ELF-1 (cell line): ENCODE measurements around the gene HDAC4.
"Not testable (repeated sequence)": the region's sequence is repeated elsewhere in the genome, so short reads cannot be mapped to it uniquely, and the experiment has no call there.

ENCODE experiments used
- DNase-seq: peaks from one replicate; pipeline ENCODE4 v3.0.0-alpha.2; 2016; ENCODE audit warnings: low read depth, low spot score

HDAC4 gene

DNA sequence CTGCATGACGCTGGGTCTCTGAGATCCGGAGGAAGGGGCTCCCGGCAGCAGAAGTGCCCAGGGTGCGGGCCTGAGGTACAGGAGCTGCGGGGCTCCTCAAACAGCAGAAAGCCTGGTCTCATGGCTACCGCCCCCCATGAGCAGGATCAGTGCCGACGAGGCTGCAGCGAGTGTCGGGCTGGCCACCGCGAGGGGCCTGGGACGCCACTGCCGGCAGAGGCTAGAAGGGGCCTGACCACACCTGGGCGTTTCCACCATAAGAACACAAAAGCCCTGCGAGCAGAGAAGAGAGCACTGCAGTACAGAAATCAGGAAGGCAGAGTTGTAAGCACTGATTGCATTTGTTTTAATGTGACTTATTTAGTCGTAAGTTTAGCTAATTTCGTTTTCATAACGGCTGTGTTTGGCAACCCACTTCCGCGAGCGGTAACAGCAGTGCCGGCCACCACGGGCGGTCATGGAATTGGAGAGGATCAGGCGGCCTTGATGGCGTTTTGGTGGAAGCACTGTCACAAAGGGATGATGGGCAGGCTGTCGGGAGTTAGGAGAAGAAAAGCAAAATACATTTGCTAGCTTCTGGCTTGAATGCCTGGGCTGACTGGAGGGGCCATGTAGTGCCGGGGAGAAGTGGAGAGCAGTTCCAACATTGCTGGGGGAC lies 117.4 kb downstream of the HDAC4 start:
- DNase-seq = no peak

DNA sequence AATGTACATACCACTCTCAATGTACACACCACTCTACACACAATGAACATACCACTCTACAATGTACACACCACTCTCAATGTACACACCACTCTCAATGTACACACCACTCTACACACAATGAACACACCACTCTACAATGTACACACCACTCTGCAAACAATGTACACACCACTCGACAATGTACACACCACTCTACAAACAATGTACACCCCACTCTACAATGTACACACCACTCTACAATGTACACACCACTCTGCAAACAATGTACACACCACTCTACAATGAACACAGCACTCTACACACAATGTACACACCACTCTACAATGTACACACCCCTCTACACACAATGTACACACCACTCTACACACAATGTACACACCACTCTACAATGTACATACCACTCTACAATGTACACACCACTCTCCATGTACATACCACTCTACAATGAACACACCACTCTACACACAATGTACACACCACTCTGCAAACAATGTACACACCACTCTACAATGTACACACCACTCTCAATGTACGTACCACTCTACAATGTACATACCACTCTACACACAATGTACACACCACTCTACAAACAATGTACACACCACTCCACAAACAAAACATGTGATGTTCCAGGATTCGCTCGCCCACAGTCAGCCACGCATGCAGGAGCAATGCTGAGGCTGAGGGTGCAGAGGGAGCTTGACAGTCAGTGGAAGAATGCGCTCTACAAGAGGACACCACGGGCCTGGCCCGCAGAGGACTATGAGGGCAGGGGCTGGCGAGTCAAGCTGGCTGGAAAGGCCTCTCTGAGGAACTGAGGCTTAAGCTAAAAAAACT lies 118.2 kb downstream of the HDAC4 start:
- DNase-seq = no peak

DNA sequence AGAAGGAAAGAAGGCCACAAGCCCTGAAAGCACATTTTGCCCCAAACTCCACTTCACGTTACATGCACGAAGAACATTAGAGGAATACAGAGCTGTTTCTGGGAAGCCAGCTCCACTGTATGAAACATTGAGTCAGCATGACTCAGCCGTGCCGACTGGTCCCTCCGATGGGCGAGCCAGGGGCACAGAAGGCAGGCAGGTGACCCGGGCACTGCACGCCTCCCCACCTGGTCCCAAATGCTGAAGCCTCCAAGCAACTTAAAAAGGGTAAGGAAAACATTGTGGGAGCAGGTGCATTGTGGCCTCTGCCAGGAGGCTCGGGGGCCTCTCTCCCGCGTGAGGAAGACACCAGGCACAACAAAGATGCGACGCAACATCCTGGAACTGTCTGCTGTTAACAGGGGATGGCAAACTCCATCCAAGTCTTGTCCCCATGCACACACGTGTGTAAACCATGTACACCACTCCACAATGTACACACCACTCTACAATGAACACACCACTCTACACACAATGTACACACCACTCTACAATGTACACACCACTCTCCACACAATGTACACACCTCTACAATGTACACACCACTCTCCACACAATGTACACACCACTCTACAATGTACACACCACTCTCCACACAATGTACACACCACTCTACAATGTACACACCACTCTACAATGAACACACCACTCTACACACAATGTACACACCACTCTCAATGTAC lies 120.4 kb downstream of the HDAC4 start:
- not testable (repeated sequence) for DNase-seq

DNA sequence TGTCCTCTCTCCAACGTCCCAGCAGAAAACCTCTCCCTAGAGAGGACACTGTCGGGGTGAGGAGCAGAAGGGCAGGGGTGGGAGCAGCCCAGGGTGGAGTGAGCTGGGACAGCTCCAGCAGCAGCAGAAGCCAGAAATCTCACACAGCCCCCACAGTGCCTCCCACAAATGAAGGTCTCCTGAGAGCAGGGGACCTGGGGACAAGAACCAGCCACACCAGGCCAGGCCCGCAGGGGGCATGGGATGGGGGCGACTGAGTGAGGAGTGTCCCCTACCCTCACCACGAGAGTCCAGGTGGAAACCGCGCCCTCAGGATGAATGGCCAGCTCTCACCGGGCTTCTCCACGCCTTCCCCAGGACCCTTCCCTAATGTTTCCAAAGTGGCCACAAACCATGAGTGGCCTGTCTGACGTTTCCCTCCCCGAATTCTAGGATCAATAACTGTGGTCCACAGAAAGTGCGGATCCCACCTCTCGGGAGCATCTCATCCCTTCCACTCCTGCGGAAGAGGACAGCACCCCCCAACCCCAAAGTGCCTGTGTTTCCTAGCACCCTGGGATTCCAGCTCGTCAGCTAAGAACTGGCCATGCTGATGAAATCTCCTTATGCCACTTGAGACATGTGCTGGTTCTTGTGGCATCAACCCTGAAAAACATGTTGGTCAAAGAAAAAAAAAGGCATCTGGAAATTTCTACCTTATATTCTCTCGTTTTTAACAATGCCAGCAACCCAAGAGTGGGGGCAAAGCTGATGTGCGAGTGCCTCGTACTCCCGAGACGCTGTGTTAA lies 121.1 kb downstream of the HDAC4 start:
- no peak for DNase-seq

DNA sequence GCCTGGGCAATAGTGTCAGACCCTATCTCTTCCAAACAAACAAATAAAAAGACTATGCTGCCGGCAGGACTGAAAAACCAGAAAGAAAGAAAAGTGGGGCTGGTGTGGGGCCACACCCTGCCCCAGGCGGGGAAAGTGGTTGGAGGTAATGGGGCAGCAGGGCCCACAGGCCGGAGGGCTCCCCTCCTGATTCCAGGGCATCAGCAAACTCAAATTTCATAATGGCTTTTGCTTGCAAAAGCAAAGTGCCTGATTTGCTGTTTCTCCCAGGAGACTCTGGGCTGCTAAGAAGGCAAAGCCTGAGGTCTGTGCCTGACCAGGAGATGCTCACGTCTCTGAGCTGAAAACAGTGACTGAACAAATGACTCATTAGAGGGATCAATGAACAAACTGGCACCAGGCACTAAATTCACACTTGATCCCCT lies 121.9 kb downstream of the HDAC4 start:
- no peak for DNase-seq

DNA sequence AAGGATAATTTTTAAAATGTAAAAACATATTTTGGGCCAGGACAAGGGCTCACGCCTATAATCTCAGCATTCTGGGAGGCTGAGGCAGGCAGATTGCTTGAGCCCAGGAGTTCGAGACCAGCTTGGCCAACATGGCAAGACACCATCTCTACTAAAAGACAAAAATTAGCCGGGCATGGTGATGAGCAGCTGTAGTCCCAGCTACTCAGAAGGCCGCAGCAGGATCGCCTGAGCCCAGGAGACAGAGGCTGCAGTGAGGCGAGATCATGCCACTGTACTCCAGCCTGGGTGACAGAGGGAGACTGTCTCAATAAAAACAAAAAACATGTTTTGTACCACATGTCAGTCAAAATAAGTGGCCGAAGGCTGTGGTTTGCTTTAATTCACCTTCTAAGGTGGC lies 122.5 kb downstream of the HDAC4 start:
- no peak for DNase-seq

DNA sequence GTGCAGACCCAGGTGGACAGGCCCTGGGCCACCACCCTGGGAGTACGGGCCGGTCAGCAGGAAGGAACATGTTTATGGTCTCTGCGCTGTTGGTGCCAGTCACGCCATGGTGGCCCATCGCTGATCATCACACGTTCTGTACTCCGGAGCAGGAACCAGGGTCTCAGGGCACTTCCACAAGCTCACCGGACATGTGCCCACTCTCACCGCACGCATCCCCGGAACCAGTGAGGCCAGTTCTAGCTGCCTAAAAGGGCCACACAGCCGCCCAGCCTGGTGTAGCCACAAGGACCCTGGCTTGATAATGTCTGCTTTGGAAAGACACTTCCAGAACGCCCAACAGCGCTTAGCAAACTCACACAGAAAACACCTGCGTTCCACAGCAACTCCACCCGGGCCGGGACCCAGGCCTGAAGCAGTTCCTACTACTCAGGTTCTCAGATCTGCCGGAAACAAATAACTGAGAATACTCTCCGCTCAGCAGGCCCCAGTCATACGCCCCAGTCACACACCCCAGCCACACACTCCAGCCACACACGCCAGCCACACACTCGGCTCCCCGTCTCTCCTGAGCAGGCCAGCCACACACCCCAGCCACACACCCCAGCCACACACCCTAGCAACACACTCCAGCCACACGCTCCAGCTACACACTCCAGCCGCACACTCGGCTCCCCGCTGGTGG lies 123.3 kb downstream of the HDAC4 start:
- DNase-seq = no peak

DNA sequence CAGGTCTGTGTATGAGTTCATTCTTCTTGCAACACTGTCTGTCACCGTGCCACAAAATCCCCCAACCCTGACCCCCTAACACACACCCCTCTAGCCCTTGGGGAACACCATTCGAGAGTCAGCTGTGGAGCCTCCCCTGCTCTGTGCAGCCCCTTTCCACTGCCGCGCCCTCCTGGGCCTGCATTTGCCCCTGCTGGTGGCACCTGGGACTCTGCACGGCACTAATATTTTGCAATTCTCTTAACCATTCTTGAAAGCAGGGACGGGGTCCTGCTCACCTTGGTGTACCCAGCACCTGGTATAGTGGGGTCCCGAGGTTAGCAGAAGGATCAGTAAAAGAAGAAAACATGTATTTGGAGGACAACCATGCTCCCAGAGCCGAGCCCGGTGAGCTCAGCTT lies 124.0 kb downstream of the HDAC4 start:
- DNase-seq = no peak

DNA sequence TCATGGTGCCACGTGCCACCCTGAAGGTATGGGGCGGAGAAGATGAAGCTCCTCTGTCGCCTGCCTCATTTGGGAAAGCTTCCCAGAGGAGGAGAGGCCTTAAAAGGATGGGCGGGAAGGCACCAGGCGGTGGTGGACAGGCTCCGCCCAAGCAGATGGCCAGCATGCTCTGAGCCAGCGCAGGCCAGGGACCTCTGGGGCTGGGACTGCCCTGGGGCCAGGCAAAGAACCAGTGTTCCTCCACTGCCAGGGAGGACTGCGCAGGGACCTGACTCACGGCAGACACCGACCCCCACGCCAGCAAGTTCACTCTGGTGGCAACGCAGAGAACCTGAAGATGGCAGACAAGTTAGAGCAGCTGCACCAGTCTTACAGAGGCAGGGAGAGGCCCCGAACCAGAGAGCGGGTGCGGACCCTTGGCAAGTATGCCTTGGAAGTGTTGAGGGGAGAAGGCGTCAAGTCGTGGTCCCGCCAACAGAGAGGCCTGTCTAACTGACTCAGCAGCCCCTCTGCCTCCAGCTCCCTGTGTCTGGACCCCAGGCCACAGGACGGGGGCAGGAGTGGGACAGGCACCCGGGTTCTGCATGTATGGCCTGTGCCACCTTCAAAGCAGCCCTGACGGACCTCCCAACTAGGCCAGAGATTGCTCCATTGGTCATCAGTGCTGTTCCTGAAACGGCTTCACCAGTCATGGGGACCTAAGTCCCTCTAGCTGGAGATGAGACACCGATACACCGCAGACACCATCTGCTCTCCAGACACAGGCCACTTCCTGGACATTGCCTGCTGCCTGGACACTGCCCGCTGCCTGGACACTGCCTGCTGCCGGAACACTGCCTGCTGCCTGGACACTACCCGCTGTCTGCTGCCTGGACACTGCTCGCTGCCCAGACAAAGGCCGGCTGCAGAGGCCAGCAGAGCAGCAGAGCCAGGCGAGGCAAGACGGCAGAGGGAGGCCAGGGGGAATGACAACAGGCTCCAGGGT lies 124.7 kb downstream of the HDAC4 start:
- peak; percentile 40 for DNase-seq

DNA sequence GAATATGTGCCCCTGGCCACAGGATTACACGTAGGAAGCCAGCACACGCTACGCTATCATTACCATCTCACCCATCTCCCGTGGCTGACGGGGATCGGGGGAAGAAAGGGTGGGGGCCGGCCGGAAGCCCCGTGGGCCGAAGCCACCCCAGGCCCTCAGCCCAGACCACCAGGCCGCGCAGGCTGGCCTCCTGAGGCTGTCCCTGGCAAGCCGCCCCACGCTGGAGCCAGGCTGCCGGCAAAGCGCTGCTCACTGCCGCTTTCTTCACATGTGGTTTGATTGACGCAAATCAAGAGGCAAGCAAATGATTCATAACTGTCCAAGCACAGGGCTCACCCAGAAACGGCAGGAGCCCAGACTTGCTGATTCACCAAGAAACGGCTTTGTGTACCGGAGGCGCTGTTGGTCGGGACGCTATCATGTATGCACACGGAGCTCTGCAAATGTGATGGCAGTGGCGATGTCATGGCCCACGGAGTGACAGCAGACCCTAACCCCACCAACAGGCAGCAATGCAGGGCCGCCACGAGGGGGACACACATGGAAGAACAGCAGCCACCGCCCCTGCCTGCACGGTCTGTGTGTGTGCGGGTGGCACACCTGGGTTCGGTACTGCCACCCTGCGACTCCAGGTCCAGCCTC lies 125.7 kb downstream of the HDAC4 start:
- peak; percentile 51 for DNase-seq

DNA sequence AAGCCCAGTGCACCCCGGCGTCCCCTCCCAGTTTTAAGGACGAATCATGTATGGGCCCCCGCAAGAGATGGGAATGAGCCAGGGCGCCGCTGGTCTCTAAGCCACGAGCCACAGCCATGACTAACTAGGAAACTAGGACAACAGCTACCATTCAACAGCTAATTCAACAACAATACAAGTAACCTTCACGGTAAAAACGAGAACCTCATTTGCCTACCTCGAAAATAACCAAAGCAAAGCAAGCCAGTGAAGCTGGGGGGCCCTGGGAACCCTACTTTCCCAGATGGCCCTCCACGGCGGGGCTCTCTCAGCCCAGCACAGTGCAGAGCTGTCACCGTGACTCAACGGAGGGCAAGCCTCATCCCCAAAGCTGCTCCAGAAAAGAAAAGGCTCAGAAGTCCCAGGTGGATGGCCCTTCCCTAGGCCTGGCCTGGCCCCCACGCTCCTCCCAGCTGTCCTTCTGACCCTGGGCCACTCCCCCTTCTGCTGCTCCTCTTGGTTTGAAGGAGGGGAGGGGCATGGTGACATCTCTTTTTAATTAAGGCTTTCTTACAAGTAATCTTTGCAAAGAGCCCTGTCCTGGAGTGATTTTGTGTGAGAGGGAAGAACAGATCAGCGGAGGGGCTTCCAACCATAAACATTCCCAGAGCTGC lies 126.3 kb downstream of the HDAC4 start:
- peak; percentile 50 for DNase-seq

DNA sequence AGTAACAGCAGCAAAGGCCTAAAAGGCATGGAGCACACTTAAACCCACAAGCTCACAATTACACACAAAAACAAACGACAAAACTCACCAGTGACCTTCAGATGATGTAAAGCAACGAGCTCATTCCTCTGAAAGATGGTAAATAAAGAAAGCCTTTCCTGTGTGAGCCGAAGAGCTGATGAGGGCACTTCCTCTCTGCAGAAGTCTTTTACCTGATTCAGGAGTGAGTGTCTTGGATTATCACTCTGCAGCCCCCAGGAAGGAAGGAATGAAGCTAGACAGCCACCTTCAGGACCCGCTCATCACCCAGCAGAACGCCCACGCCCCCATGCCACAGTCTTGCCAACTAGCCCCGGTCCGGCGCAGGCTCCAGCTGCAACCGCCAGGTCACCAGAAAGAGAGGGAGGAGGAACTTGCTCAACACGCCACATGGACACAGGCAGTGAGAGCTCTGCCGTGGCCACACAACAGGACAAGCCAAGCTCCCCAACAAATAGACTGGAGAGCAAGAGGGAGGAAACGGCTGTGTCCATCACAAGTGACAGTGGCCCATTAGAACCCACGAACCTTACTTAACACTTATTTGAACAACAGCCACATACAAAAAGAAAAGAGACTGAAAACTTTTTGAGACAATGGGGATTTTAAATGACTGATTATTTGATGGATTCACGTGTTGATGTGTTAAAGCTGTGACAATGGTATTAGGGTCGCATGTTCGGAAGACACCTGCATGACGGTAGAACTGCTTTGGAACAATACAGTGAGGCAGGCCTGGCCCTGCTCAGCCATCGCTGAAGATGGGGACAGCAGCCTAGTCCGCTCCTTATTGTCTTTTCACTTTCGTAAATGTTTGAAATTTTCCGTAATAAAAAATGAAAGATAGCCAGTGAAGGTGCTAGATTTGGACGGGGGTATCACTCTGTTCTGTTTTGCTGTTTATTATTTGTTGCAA lies 127.3 kb downstream of the HDAC4 start:
- no peak for DNase-seq

DNA sequence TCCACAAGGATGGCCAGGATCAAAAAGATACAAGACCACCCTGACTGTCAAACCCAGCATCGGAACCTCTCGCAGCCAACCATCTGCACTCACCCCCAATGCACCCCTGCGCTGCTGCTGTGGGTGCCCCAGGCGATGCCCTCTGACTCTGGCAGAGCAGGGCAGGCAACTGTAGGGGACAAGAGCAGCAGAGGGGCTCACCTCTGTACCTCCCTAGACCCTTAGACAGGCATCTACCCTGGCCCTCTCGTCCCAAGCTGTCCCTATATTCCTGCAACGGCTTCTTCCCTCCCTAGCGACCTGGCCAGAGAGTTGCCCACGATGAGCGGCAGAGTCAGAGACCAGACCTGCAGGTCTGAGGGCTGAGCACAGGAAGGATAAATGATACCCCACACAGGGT lies 128.2 kb downstream of the HDAC4 start:
- no peak for DNase-seq

DNA sequence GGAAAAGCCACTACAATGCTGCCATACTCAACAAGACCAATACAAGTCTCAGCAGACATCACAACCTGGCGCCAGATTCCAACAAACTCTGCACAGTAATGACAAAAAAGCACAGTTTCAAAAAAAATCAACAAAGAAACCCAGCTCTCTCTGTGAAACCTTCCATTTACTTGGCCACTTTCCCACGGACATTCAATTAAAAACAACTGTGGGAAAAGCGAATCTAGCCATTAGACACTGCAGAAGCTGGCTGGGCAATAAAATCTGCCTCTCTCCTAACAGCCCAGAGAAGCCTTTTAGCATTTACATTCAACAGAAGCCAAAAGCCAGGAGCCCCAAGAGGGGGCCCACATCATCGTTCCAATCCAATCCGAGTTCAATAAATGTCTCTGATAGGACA lies 128.9 kb downstream of the HDAC4 start:
- DNase-seq = no peak

DNA sequence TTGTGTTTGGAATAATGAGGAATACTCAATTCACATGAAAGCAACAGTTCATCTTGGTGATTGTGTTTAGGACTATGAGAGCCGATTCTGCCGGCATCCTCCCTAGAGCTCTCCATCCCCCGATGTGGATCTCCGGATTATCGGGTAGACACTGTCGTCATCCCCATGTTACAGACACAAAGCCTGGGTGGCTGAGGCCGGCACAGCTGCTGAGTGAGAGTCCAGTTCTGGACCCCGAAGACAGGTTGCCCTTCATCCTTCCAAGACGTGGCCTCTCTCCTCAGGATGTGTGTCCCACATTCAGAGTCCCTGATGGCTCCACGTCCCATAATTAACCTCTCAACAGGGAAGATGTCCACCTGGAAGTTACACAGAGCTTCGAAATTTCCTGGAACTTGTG lies 129.3 kb downstream of the HDAC4 start:
- DNase-seq = no peak

DNA sequence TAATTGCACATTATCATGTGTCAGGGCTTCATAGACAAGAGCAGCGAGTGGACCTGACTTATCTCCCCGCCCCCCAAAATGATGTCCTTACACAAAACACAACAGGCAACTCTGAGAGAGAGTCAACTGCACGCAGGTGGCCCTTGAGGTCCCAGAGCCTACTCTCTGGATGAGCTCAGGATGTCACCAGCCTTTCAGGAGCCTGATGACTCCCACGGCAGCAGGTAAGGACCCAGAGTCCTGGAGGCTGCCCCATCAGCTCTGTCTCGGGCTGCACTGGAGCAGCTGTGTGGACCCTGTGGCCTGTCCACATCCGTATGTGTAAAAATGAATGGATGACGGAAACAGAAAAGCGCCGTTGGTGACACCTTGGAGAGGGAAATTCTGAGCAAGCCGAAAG lies 130.9 kb downstream of the HDAC4 start:
- DNase-seq = no peak

DNA sequence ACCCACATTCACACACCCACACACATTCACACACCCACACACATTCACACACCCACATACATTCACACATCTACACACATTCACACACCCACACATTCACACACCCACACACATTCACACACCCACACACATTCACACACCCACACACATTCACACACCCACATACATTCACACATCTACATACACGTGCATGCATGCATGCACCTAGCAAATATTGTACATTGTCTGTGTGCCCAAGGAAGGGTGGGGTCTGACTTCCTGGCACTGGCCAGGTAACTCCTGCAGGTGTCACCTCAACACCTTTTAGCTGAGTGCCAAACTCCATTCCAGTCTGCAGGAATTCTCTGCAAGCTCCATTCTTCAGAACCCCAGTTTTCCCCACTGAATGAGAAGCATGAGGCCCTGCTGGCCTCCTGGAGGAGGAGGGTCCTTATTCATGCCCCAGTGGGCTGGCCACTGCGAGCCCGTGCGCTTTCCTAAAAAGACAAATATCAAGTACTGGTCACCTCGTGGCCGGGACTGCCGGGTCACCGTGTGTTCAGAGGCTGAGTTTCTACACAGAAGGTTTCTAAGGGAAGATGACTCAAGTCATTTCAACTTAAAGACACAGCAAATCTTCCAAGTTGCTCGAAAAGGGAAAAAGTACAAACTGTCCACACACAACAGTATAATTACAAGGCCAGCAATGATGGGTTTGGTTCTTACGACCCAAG lies 131.5 kb downstream of the HDAC4 start:
- no peak for DNase-seq
